Adrenal gland (tissue), 12 donors: ENCODE results near the gene RPS6KA4. TPM values are rescaled to one million over a fixed set of nuclear protein-coding genes. Genes with fewer than 3 reads are reported as not detected.

Experiments used
- DNase-seq, 7 donors: peaks; one replicate each; pipeline ENCODE4 v3.0.0-alpha.2; 2019 to 2020
- H3K27ac ChIP-seq, 5 donors: fragments of 200-600 bp; sonication (generic) in 4 of 5; 1 replicate in 3 of 5; 2 replicates in 2 of 5; pipeline versions ENCODE4 v1.5.1 to v1.8.0; 2016 to 2020; ENCODE audit warnings: mild to moderate bottlenecking in 1 of 5
- H3K27me3 ChIP-seq: fragments of 200-600 bp; 2 replicates; pipeline ENCODE4 v1.8.0; 2021
- H3K36me3 ChIP-seq, 2 donors: fragments of 200-600 bp; replicated peaks in 1 of 2; 1 replicate in 1 of 2; 2 replicates in 1 of 2; pipeline versions ENCODE4 v1.5.1 to v1.8.0; 2018 to 2022
- H3K4me1 ChIP-seq, 2 donors: fragments of 200-600 bp; replicated peaks in 1 of 2; 1 replicate in 1 of 2; 2 replicates in 1 of 2; pipeline versions ENCODE4 v1.5.1 to v1.8.0; 2018 to 2021
- H3K4me3 ChIP-seq, 4 donors: fragments of 200-600 bp; sonication (generic) in 3 of 4; one replicate each; pipeline ENCODE4 v1.5.1; 2016 to 2018
- H3K9me3 ChIP-seq, 3 donors: fragments of 200-600 bp; sonication (generic) in 1 of 3; replicated peaks in 1 of 3; 1 replicate in 2 of 3; 2 replicates in 1 of 3; pipeline versions ENCODE4 v1.5.1 to v1.8.0; 2016 to 2021
- POLR2A ChIP-seq, 2 donors: fragments of 450-650 bp; IDR thresholded peaks; one replicate each; pipeline ENCODE4 v1.6.1; 2017; ENCODE audit warnings: antibody characterized with exemption in 2 of 2, mild to moderate bottlenecking in 2 of 2, moderate library complexity in 1 of 2
- WGBS, 4 donors: extraction: QIAGEN DNeasy Blood & Tissue Kit in 2 of 4; methylation state at CpG; one replicate each; pipeline versions ENCODE4 v1.1.5 to v1.1.7; 2013 to 2017; 5-methylcytosine and 5-hydroxymethylcytosine counted together
- intact Hi-C, 2 donors: fragments of 100-400 bp; cut with DNase I; formaldehyde crosslinking; loops; one replicate each; pipeline versions ENCODE4 v1.14.1 to v1.15.0; 2022 to 2023
- polyA plus RNA-seq, 3 donors: library from polyadenylated mRNA; stranded (reverse); fragments of 200-250 nt in 2 of 3; fragments of 350-450 nt in 1 of 3; fragmentation: Illumina TruSeq in 1 of 3; extraction: RNeasy Lipid Tissue Mini Kit (QIAGEN cat#74804) in 1 of 3; gene quantifications; one replicate each; pipeline ENCODE4 v1.2.3, GENCODE V29; 2013 to 2014
- total RNA-seq, 9 donors: library from RNA; depleted of rRNA in 4 of 9; stranded (reverse); fragments of >200 nt in 4 of 9; fragments of 120-200 nt in 1 of 9; fragmentation: NEBNext Ultra II Directional in 1 of 9; extraction: Animal tissue kit (Norgen Biotek cat#: 25700) in 1 of 9; gene quantifications; one replicate each; pipeline versions ENCODE4 v1.1.0 to v1.2.4, GENCODE V29; 2013 to 2023
- TF ChIP-seq, protein P1 (sequence below), 6 experiments: fragments of 450-650 bp in 4 of 6; fragments of 200-600 bp in 2 of 6; sonication (generic) in 1 of 6; IDR thresholded peaks; 1 replicate in 5 of 6; 2 replicates in 1 of 6; pipeline versions ENCODE4 v1.5.1 to v1.8.0; 2016 to 2021; ENCODE audit warnings: antibody characterized with exemption in 6 of 6, mild to moderate bottlenecking in 2 of 6, moderate library complexity in 1 of 6
- donor health status: healthy with polysubstance abuse.
- donor health status: Bipolar disorder and iron deficiency.
- donor health status: DM: yes; HTN: yes; CAD: no.
- donor health status: DM: no; HTN: no; CAD: no.
- donor health status: DM: no; HTN: no; CAD: no.
- donor health status: DM: yes; HTN: yes; CAD: no.

RPS6KA4 gene
- total and polyA plus RNA-seq, 12 donors: 4.9 to 89.3 (median 26.3) TPM

GRCh38 chr11:64342869-64343745 lies 15.9 kb upstream of the RPS6KA4 start:
- peaks cover 6% of the 10 kb centered on the region in 2 donors for H3K4me1 ChIP-seq
- 60 to 73% (median 67%) methylated on average over 24 to 29 of the region's 29 CpGs for WGBS, 4 donors
- peak overlapping the region in 1 of 4 donors; percentile 43 for H3K4me3 ChIP-seq
- no peaks in the 10 kb centered on the region for H3K27me3 ChIP-seq
- TF ChIP-seq, protein P1, sequence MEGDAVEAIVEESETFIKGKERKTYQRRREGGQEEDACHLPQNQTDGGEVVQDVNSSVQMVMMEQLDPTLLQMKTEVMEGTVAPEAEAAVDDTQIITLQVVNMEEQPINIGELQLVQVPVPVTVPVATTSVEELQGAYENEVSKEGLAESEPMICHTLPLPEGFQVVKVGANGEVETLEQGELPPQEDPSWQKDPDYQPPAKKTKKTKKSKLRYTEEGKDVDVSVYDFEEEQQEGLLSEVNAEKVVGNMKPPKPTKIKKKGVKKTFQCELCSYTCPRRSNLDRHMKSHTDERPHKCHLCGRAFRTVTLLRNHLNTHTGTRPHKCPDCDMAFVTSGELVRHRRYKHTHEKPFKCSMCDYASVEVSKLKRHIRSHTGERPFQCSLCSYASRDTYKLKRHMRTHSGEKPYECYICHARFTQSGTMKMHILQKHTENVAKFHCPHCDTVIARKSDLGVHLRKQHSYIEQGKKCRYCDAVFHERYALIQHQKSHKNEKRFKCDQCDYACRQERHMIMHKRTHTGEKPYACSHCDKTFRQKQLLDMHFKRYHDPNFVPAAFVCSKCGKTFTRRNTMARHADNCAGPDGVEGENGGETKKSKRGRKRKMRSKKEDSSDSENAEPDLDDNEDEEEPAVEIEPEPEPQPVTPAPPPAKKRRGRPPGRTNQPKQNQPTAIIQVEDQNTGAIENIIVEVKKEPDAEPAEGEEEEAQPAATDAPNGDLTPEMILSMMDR (IDR thresholded peaks at IDR 0.05): no peak
- no peak for TF ChIP-seq POLR2A (IDR thresholded peaks at IDR 0.05)
- intact Hi-C loops: no loop called here
- H3K9me3 ChIP-seq: no peaks in the 10 kb centered on the region
- peak overlapping the region in 1 of 5 donors; percentile 71 for H3K27ac ChIP-seq
- peak in 1 of 7 donors; percentile 51 for DNase-seq
- H3K36me3 ChIP-seq: no peaks in the 10 kb centered on the region

GRCh38 chr11:64343767-64344559 lies 15.0 kb upstream of the RPS6KA4 start:
- DNase-seq: peak in 2 of 7 donors; percentile 41 to 47
- Histone ChIP-seq H3K9me3 (no peaks in the 10 kb centered on the region), H3K27ac (no peak overlapping the region), H3K4me3 (no peak overlapping the region), H3K36me3 (no peaks in the 10 kb centered on the region), H3K4me1 (peaks cover 6% of the 10 kb centered on the region in 2 donors), H3K27me3 (no peaks in the 10 kb centered on the region)
- TF ChIP-seq, protein P1 (IDR thresholded peaks at IDR 0.05): peak in 4 of 6 experiments; percentile 22 to 32 (median 26)
- no peak for TF ChIP-seq POLR2A (IDR thresholded peaks at IDR 0.05)
- intact Hi-C loops: no loop called here
- 78 to 81% (median 79%) methylated on average over 9 to 18 of the region's 18 CpGs for WGBS, 4 donors

DNA sequence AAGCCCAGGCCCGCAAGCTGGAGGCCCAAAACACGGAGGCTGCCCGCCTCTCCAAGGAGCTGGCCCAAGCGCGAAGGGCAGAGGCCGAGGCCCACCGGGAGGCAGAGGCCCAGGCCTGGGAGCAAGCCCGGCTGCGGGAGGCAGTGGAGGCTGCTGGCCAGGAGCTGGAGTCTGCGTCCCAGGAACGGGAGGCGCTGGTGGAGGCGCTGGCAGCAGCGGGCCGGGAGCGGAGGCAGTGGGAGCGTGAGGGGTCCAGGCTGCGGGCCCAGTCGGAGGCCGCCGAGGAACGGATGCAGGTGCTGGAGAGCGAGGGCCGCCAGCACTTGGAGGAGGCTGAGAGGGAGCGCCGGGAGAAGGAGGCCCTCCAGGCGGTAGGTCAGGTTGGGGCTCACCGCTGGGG lies 14.2 kb upstream of the RPS6KA4 start:
- intact Hi-C loops: no loop called here
- TF ChIP-seq, protein P1 (IDR thresholded peaks at IDR 0.05): no peak
- TF ChIP-seq POLR2A (IDR thresholded peaks at IDR 0.05): no peak
- Histone ChIP-seq H3K27me3 (no peaks in the 10 kb centered on the region), H3K4me1 (peaks cover 6% of the 10 kb centered on the region in 2 donors), H3K4me3 (no peak overlapping the region), H3K27ac (no peak overlapping the region), H3K36me3 (no peaks in the 10 kb centered on the region), H3K9me3 (no peaks in the 10 kb centered on the region)
- DNase-seq: no peak
- WGBS, 4 donors: 91 to 94% (median 93%) methylated on average over 20 to 28 of the region's 28 CpGs

GRCh38 chr11:64347193-64347867 lies 11.6 kb upstream of the RPS6KA4 start:
- H3K4me3 ChIP-seq: no peak overlapping the region
- no peaks in the 10 kb centered on the region for H3K36me3 ChIP-seq
- H3K27me3 ChIP-seq: no peaks in the 10 kb centered on the region
- H3K9me3 ChIP-seq: no peaks in the 10 kb centered on the region
- TF ChIP-seq, protein P1 (IDR thresholded peaks at IDR 0.05): no peak
- TF ChIP-seq POLR2A (IDR thresholded peaks at IDR 0.05): no peak
- 77 to 86% (median 86%) methylated on average over 9 to 12 of the region's 12 CpGs for WGBS, 4 donors
- no peak for DNase-seq
- H3K4me1 ChIP-seq: peaks cover under 1% of the 10 kb centered on the region in 2 donors
- intact Hi-C loops: no loop called here
- no peak overlapping the region for H3K27ac ChIP-seq
